AG04449 (cell line): ENCODE results near the gene GRWD1.
A peak's percentile ranks its signal among the peaks of the same experiment; 100 is the strongest.

Source experiments
- CTCF ChIA-PET: fragments of 350-600 bp; formaldehyde crosslinking; extraction: SDS; loops from one replicate; lab custom pipeline; 2021; ENCODE audit warnings: antibody characterized with exemption; lab: Yijun Ruan, JAX
- POLR2A ChIA-PET: fragments of 400-600, 350-600 bp; formaldehyde crosslinking; extraction: SDS; loops from one replicate; lab custom pipeline; 2020; ENCODE audit warnings: antibody characterized with exemption, inconsistent platforms; lab: Yijun Ruan, JAX
- DNase-seq: peaks from one replicate; pipeline ENCODE4 v3.0.0-alpha.2; 2010; ENCODE audit warnings: low read depth, low spot score
- H3K4me3 ChIP-seq: 2 replicates; pipeline ENCODE4 v1.5.1; 2011; ENCODE audit warnings: low read depth, mild to moderate bottlenecking, control low read depth, low read length
- CTCF ChIP-seq: IDR thresholded peaks from one replicate; pipeline ENCODE4 v1.5.1; 2011; ENCODE audit warnings: mild to moderate bottlenecking, moderate library complexity, low read length, control low read depth, inconsistent platforms; ENCODE audit not compliant: insufficient read depth; ENCODE audit errors: missing control alignments

Gene GRWD1

GRCh38 chr19:48444936-48445200 is 915 bp upstream of the GRWD1 start:
- no peak for DNase-seq
- POLR2A ChIA-PET, result interaction anchor here (0.6 to 2.2 kb wide), 3 partner anchors 53 to 241 kb away, joined by 3 to 6 read pairs (median 3); partner anchors contain the start of gene KDELR1
- CTCF ChIA-PET, result interaction anchor here (0.6 to 3.8 kb wide), 25 partner anchors 8 to 144 kb away, joined by 3 to 23 read pairs (median 5); partner anchors contain the start of genes GRIN2D, KCNJ14 and KDELR1
- TF ChIP-seq CTCF, result no peak
- H3K4me3 ChIP-seq, result peak overlapping the region; percentile 90

- TF ChIP-seq CTCF, result peak; percentile 75
- POLR2A ChIA-PET, result interaction anchor here (0.5 to 2.2 kb wide), 4 partner anchors 54 to 241 kb away, joined by 3 to 6 read pairs (median 3); partner anchors contain the start of gene KDELR1
- DNase-seq, result peak; percentile 78
- CTCF ChIA-PET, result interaction anchor here (0.6 to 3.8 kb wide), 26 partner anchors 9 to 143 kb away, joined by 3 to 23 read pairs (median 4); partner anchors contain the start of genes GRIN2D, KCNJ14 and KDELR1
- peak overlapping the region; percentile 90 for H3K4me3 ChIP-seq
Measured at GRCh38 chr19:48445256-48445605, 552 bp upstream of the GRWD1 start.

GRCh38 chr19:48446579-48446978 is 796 bp downstream of the GRWD1 start:
- TF ChIP-seq CTCF, result no peak
- ChIA-PET CTCF (interaction anchor here (0.8 to 3.8 kb wide), 9 partner anchors 13 to 142 kb away, joined by 3 to 20 read pairs (median 6); partner anchors contain the start of gene KDELR1), POLR2A (interaction anchor here (2.2 kb wide), 1 partner anchor 55 kb away, joined by 6 read pairs; the partner anchor contains the start of gene KDELR1)
- peak overlapping the region; percentile 90 for H3K4me3 ChIP-seq
- no peak for DNase-seq

GRCh38 chr19:48448563-48448962 is 2.8 kb downstream of the GRWD1 start:
- TF ChIP-seq CTCF, result no peak
- H3K4me3 ChIP-seq, result no peak overlapping the region
- CTCF ChIA-PET, result interaction anchor here (0.6 to 2.2 kb wide), 4 partner anchors 10 to 480 kb away, joined by 3 to 8 read pairs (median 4); partner anchors contain the start of genes GRIN2D and KDELR1
- DNase-seq, result no peak
- POLR2A ChIA-PET, result no interaction called here

- ChIA-PET CTCF (no interaction called here), POLR2A (no interaction called here)
- no peak for TF ChIP-seq CTCF
Measured at GRCh38 chr19:48450441-48450840, 4.7 kb downstream of the GRWD1 start.

GRCh38 chr19:48450863-48451262 is 5.1 kb downstream of the GRWD1 start:
- TF ChIP-seq CTCF, result no peak
- CTCF ChIA-PET, result interaction anchor here (0.9 to 1.1 kb wide), 2 partner anchors 60 to 133 kb away, joined by 3 to 5 read pairs; partner anchors contain the start of gene KDELR1
- DNase-seq, result no peak
- H3K4me3 ChIP-seq, result no peak overlapping the region
- POLR2A ChIA-PET, result no interaction called here

More at GRCh38 chr19:48450441-48450840, 4.7 kb downstream of the GRWD1 start:
- no peak for DNase-seq
- no peak overlapping the region for H3K4me3 ChIP-seq
